HL-60/S4 treated with phorbol 12-myristate 13-acetate at 8.2 ng/mL for 4 days and 3 days (cell line): ENCODE data around the gene TERT.

Experiments
- in situ Hi-C: fragments of 300-500 bp; cut with MboI; formaldehyde crosslinking; loops from 2 replicates; pipeline ENCODE4 v1.15.0; 2022; ENCODE audit warnings: low sequenced_read_pairs

Gene TERT

GRCh38 chr5:1222621-1223277, 72.1 kb downstream of the TERT start:
- in situ Hi-C loops, result no loop called here

DNA sequence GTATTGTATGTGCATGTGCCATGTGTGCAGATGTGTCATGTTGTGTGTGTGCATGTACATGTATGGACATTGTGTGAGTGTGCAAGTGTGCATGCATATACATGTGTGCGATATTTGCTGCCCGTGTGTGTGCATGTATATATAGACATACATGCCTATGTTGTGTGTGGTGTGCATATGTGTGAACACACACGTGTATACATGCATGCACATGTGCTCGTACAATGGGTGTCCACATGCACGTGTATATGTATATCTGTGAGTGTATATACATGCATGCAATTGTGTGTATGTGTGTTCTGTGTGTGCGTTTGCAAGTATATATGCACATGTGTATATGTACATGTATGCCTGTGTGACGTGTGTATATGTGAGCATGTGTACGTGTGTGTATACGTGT, 72.7 kb downstream of the TERT start:
- in situ Hi-C loops, result no loop called here

DNA sequence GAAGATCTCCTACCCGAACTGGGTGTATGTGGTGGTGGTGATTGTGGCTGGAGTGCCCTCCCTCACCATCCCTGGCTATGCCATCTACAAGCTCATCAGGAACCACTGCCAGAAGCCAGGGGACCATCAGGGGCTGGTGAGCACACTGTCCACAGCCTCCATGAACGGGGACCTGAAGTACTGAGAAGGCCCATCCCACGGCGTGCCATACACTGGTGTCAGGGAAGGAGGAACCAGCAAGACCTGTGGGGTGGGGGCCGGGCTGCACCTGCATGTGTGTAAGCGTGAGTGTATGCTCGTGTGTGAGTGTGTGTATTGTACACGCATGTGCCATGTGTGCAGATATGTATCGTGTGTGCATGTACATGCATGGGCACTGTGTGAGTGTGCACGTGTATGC, 73.1 kb downstream of the TERT start:
- in situ Hi-C loops, result no loop called here

DNA sequence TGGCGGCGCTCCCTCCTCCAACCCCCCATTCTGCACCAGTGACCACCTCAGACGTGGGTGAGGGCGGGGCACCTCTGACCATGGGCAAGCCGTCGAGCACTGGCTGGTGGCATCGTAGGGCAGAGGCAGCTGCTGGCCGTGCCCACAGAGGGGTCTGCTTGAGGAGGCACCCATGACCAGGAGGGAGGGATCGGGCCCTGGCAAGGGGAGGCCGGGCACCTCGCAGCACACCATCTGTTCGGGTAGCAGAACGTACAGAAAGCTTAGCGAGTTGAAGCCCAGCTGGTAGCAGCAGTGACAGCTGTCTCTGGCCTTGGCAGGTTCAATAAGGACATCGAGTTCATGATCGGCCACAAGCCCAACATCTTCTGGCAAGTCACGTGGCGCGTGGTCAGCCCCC, 74.0 kb downstream of the TERT start:
- in situ Hi-C loops, result no loop called here

DNA sequence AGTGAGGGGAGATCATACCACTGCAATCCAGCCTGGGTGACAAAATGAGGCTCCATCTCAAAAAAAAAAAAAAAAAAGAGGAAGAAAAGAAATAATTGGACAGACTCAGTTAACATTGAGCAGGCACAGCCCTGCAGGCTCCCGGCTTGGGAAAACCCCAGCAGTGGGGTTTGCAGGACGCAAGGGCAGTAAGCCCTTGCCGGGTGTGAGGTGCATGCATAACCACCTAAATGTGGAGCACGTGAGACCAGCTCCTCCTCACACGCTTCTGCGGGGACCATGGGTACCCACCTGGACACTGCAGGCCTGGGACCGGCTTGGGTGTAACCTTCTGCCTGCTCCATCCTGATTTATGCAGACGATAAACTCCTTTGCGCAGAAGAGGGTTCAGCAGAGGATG, 74.5 kb downstream of the TERT start:
- in situ Hi-C loops, result no loop called here

DNA sequence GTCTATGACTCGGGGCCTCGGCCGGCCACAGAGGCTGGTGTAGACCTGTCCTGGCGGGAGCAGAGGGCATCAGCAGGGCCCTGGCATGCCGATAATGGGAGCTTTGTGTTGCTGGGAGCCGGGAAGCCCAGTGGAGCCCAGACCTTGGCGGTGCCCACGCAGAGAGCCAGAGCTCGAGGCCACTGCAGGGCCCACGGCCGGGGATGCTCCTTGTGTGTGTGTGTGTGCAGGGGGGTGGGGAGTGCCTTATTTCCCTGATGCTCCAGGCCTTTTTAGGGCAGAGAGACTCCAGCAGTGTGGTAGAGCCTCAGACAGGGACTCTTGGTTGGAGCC, 75.1 kb downstream of the TERT start:
- in situ Hi-C loops, result no loop called here

- in situ Hi-C loops, result no loop called here
Measured at GRCh38 chr5:1219098-1219767, 75.6 kb downstream of the TERT start.

DNA sequence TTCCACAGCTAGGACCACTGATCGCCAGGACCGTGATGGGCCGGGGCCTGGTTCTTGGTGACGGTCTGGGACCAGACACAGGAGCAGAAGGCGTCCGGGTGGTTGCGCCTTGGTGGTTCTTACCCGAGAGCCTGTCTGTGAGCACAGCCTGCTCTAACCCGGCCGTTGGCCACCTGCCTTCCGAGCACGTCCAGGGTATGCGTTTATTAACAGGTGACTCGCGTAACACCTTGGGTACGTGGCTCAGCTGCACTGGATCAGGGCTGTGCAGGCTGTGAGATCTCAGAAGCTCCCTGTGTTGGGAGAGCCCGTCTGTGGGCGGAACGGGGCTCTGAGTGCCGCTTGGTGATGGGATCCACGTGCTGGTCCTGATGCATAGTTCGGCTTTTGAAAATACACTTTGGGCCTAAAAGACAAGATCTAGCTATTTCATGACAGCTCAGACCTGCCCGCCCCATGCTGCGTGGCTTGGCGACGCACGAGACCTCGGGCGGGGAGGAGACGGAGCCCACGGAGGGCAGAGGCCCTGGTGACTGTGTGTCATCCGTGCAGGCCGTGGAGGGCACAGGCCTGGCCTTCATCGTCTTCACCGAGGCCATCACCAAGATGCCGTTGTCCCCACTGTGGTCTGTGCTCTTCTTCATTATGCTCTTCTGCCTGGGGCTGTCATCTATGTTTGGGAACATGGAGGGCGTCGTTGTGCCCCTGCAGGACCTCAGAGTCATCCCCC, 76.4 kb downstream of the TERT start:
- in situ Hi-C loops, result no loop called here

DNA sequence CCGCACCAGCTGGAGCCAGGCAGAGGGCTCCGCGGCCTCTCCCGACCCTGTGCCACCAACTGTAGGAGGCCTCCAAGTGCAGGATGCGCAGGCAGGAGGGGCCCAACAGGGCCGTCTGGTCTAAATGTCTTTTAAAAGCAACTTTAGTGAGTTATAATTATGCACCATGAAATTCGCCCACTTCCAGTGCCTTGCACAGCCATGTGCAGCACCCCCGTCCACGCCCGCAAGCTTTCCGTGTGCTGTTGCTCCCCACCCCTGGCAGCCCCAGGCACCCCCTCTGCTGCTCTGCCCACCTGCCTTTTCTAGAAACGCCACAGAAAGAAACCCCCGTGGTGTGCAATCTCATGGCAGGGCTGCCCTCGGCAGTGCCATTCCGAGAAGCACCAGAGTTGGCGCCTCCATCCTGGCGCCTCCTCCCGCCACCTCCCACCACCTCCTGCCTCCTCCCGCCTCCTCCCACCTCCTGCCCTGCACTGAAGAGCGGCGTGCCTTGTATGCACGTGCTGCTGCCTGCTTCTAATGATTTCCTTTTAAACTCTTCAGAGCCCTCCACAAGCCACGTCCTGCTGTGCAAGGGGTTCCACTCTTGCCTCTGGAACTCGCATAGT, 77.2 kb downstream of the TERT start:
- in situ Hi-C loops, result no loop called here

- in situ Hi-C loops, result no loop called here
Measured at GRCh38 chr5:1216918-1217295, 78.0 kb downstream of the TERT start.

- in situ Hi-C loops, result no loop called here
Measured at GRCh38 chr5:1216211-1216917, 78.5 kb downstream of the TERT start.

GRCh38 chr5:1215320-1216096, 79.4 kb downstream of the TERT start:
- in situ Hi-C loops, result no loop called here

DNA sequence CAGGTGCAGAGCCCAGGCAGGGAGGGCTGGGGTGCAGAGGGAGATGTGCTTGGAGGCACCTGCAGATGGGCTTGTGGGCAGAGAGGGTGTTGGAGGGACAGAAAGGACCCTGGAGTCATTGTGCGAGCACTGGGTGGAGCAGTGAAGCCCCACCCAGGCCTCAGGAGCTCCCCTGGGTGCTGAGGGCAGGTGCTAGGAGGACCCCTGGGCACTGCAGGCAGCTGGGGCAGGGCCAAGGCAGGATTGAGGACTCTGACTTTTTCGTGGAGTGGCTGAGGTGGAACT, 80.0 kb downstream of the TERT start:
- in situ Hi-C loops, result no loop called here

- in situ Hi-C loops, result no loop called here
Measured at GRCh38 chr5:1214163-1214935, 80.5 kb downstream of the TERT start.

DNA sequence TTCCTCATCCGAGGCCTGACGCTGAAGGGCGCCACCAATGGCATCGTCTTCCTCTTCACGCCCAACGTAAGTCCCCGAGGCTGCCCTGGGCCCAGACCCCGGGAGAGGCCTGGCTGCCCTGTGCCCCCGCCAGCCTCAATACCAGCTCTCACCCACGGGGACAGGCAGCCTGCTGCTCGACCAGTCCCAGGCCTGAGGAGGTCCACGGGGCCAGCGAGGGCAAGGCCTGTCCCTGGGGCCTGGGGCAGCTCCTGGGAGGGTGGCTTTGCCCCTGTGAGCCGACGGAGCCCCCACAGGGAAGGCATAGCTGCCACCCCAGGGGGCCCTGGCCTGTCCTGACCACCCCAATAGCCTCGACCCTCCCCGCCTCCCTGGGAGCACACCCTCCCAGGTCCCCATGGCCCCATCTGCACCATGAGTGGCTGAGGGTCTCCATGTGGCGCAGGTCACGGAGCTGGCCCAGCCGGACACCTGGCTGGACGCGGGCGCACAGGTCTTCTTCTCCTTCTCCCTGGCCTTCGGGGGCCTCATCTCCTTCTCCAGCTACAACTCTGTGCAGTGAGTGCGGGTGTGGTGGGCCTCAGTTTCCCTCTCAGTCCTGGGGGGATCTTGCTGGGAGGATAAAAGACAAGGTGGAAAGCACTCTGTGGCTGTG, 81.2 kb downstream of the TERT start:
- in situ Hi-C loops, result no loop called here

GRCh38 chr5:1212881-1213280, 82.0 kb downstream of the TERT start:
- in situ Hi-C loops, result no loop called here

DNA sequence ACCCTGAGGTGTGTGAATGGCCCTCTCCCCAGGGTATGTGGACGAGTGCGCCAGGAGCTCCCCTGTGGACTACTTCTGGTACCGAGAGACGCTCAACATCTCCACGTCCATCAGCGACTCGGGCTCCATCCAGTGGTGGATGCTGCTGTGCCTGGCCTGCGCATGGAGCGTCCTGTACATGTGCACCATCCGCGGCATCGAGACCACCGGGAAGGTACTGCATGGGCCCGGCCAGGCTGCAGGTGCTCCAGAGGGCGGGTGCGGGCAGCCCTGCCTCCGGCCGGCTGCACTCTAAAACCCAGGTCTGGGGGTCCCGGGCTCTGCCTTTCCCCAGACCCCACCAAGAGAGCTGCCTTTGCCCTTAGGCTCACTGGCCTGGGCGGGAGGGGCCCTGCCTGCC, 82.6 kb downstream of the TERT start:
- in situ Hi-C loops, result no loop called here

- in situ Hi-C loops, result no loop called here
Measured at GRCh38 chr5:1211701-1212100, 83.2 kb downstream of the TERT start.

GRCh38 chr5:1210832-1211251, 84.0 kb downstream of the TERT start:
- in situ Hi-C loops, result no loop called here
